GM19455 (cell line): ENCODE measurements around the gene CD58.
"Not testable (repeated sequence)": the region's sequence is repeated elsewhere in the genome, so short reads cannot be mapped to it uniquely, and the experiment has no call there.

Source experiments
- ATAC-seq: cut with Tn5 transposase; IDR thresholded peaks from one replicate; pipeline ENCODE4 v1.9.1; 2021; ENCODE audit not compliant: unreplicated experiment

The CD58 gene

GRCh38 chr1:116593401-116593800 is 22.6 kb upstream of the CD58 start:
- ATAC-seq = not testable (repeated sequence)

GRCh38 chr1:116591951-116592605 is 21.3 kb upstream of the CD58 start:
- ATAC-seq = not testable (repeated sequence)

- not testable (repeated sequence) for ATAC-seq
These were observed 20.5 kb upstream of the CD58 start for GRCh38 chr1:116591006-116591950.

- not testable (repeated sequence) for ATAC-seq
These were observed 19.7 kb upstream of the CD58 start for GRCh38 chr1:116590359-116591005.

- ATAC-seq = not testable (repeated sequence)
These were observed 18.4 kb upstream of the CD58 start for GRCh38 chr1:116589101-116589735.

- no peak for ATAC-seq
These were observed 16.8 kb upstream of the CD58 start for GRCh38 chr1:116587501-116588227.

- peak; percentile 56 for ATAC-seq
These were observed 15.9 kb upstream of the CD58 start for GRCh38 chr1:116586741-116587143.

- no peak for ATAC-seq
These were observed 15.1 kb upstream of the CD58 start for GRCh38 chr1:116585886-116586285.

- no peak for ATAC-seq
These were observed 10.6 kb upstream of the CD58 start for GRCh38 chr1:116581323-116581885.

- no peak for ATAC-seq
These were observed 9.9 kb upstream of the CD58 start for GRCh38 chr1:116580446-116581322.

- no peak for ATAC-seq
These were observed 8.5 kb upstream of the CD58 start for GRCh38 chr1:116579259-116579875.

- ATAC-seq = no peak
These were observed 7.8 kb upstream of the CD58 start for GRCh38 chr1:116578581-116578980.

GRCh38 chr1:116577759-116578314 is 7.0 kb upstream of the CD58 start:
- no peak for ATAC-seq

- no peak for ATAC-seq
These were observed 3.9 kb upstream of the CD58 start for GRCh38 chr1:116574581-116575291.

- no peak for ATAC-seq
These were observed 2.7 kb upstream of the CD58 start for GRCh38 chr1:116573431-116574095.

- ATAC-seq = no peak
These were observed 2.1 kb upstream of the CD58 start for GRCh38 chr1:116572771-116573430.

- ATAC-seq = no peak
These were observed 1.3 kb upstream of the CD58 start for GRCh38 chr1:116572099-116572498.
